B cell (primary cell): ENCODE results near the gene GK2. TPM values are rescaled to one million over a fixed set of nuclear protein-coding genes. Genes with fewer than 3 reads are reported as not detected.

ENCODE experiments used
- ATAC-seq: fragments of 200-7000 bp; cut with Tn5 transposase; one replicate; pipeline ENCODE4 v1.10.0; 2021; ENCODE audit warnings: low read depth, mild to moderate bottlenecking, moderate number of reproducible peaks, moderate library complexity
- CTCF ChIA-PET: fragments of 350-600 bp; sonication (Branson Sonifier 250); formaldehyde crosslinking; loops from one replicate; lab custom pipeline; 2021; ENCODE audit warnings: antibody characterized with exemption, inconsistent platforms; lab: Charles Lee
- POLR2A ChIA-PET: fragments of 350-600 bp; sonication (Branson Sonifier 250); formaldehyde crosslinking; loops from one replicate; lab custom pipeline; 2021; ENCODE audit warnings: antibody characterized with exemption; lab: Charles Lee
- DNase-seq: peaks from one replicate; pipeline ENCODE4 v3.0.0; 2013
- H2AFZ ChIP-seq: 2 replicates; pipeline ENCODE4 v1.6.1; 2012; ENCODE audit warnings: mild to moderate bottlenecking, low read depth, low read length; ENCODE audit not compliant: insufficient read depth, poor library complexity, severe bottlenecking
- H3K27ac ChIP-seq, 2 donors: 1 replicate in 1 of 2; 2 replicates in 1 of 2; pipeline ENCODE4 v1.5.1; 2012 to 2013; ENCODE audit warnings: low read length in 2 of 2, mild to moderate bottlenecking in 2 of 2, moderate library complexity in 1 of 2
- H3K27me3 ChIP-seq, 4 experiments: fragments of 200-600 bp in 1 of 4; sonication (generic) in 1 of 4; replicated peaks in 1 of 4; 1 replicate in 2 of 4; 2 replicates in 2 of 4; pipeline versions ENCODE4 v1.6.1 to v1.7.0; 2013 to 2016; ENCODE audit warnings: low read length in 3 of 4, mild to moderate bottlenecking in 2 of 4, mixed read lengths in 1 of 4, moderate library complexity in 1 of 4; ENCODE audit not compliant: insufficient read depth in 4 of 4, control insufficient read depth in 3 of 4; ENCODE audit errors: control extremely low read depth in 1 of 4
- H3K36me3 ChIP-seq, 2 experiments: replicated peaks in 1 of 2; 1 replicate in 1 of 2; 2 replicates in 1 of 2; pipeline versions ENCODE4 v1.6.1 to v1.7.1; 2013; ENCODE audit warnings: low read length in 1 of 2; ENCODE audit not compliant: insufficient read depth in 2 of 2, control insufficient read depth in 1 of 2; ENCODE audit errors: control extremely low read depth in 1 of 2, extremely low read depth in 1 of 2
- H3K4me1 ChIP-seq, 2 donors: fragments of 200-600 bp in 1 of 2; sonication (generic) in 1 of 2; 1 replicate in 1 of 2; 2 replicates in 1 of 2; pipeline versions ENCODE4 v1.5.1 to v1.6.1; 2013 to 2017; ENCODE audit warnings: low read length in 2 of 2; ENCODE audit not compliant: control insufficient read depth in 2 of 2, insufficient read depth in 2 of 2
- H3K4me2 ChIP-seq: replicated peaks from 2 replicates; pipeline ENCODE3; 2012; ENCODE audit warnings: mild to moderate bottlenecking, low read depth, low read length; ENCODE audit not compliant: poor library complexity, severe bottlenecking
- H3K4me3 ChIP-seq, 5 experiments: fragments of 200-600 bp in 1 of 5; sonication (generic) in 1 of 5; 1 replicate in 3 of 5; 2 replicates in 2 of 5; pipeline versions ENCODE4 v1.5.1 to v1.7.0; 2011 to 2016; ENCODE audit warnings: low read length in 4 of 5, mild to moderate bottlenecking in 4 of 5, low read depth in 2 of 5, control low read depth in 1 of 5, moderate library complexity in 1 of 5; ENCODE audit not compliant: insufficient read depth in 1 of 5; ENCODE audit errors: control extremely low read depth in 1 of 5, extremely low read depth in 1 of 5
- H3K79me2 ChIP-seq: fragments of 200-600 bp; sonication (generic); one replicate; pipeline ENCODE4 v1.6.0; 2016; ENCODE audit warnings: low read length; ENCODE audit not compliant: control insufficient read depth, insufficient read depth
- H3K9ac ChIP-seq: fragments of 200-600 bp; sonication (generic); 2 replicates; pipeline ENCODE4 v1.6.1; 2017; ENCODE audit warnings: mild to moderate bottlenecking, low read length, moderate library complexity
- H3K9me3 ChIP-seq, 3 donors: one replicate each; pipeline versions ENCODE4 v1.6.1 to v1.7.1; 2013; ENCODE audit warnings: low read length in 2 of 3; ENCODE audit not compliant: control insufficient read depth in 2 of 3, insufficient read depth in 1 of 3; ENCODE audit errors: control extremely low read depth in 1 of 3
- H4K20me1 ChIP-seq: 2 replicates; pipeline ENCODE4 v1.6.0; 2012; ENCODE audit warnings: mild to moderate bottlenecking, low read length; ENCODE audit not compliant: insufficient read depth, control insufficient read depth, poor library complexity, severe bottlenecking
- H3K27ac Mint-ChIP-seq: one replicate; pipeline ENCODE4 v1.8.0; 2021; ENCODE audit warnings: mixed read lengths
- H3K27me3 Mint-ChIP-seq: one replicate; pipeline ENCODE4 v1.8.0; 2021; ENCODE audit warnings: mixed read lengths
- H3K4me1 Mint-ChIP-seq: one replicate; pipeline ENCODE4 v1.8.0; 2021; ENCODE audit warnings: mixed read lengths
- H3K4me3 Mint-ChIP-seq: one replicate; pipeline ENCODE4 v1.8.0; 2021; ENCODE audit warnings: mixed read lengths
- H3K9me3 Mint-ChIP-seq: one replicate; pipeline ENCODE4 v1.8.0; 2022; ENCODE audit warnings: mixed read lengths; ENCODE audit not compliant: insufficient read depth
- CTCF ChIP-seq: fragments of 200-600 bp; IDR thresholded peaks from one replicate; pipeline ENCODE4 v1.8.0; 2022; ENCODE audit warnings: antibody characterized with exemption, mild to moderate bottlenecking
- EZH2 ChIP-seq: IDR thresholded peaks from 2 replicates; pipeline ENCODE4 v1.6.1; 2012; ENCODE audit warnings: borderline replicate concordance, low read depth, mild to moderate bottlenecking, moderate library complexity, low read length; ENCODE audit not compliant: insufficient read depth, poor library complexity, severe bottlenecking
- WGBS: methylation state at CpG from one replicate; pipeline ENCODE4 v1.1.5; 2013; ENCODE audit warnings: missing lambda C conversion rate; ENCODE audit not compliant: insufficient coverage; 5-methylcytosine and 5-hydroxymethylcytosine counted together
- intact Hi-C: fragments of 100-400 bp; cut with micrococcal nuclease; formaldehyde crosslinking; loops from one replicate; pipeline ENCODE4 v1.10.0; 2022
- polyA plus RNA-seq: library from polyadenylated mRNA; depleted of rRNA; stranded (reverse); fragments of >200 nt; gene quantifications from 2 replicates; pipeline ENCODE4 v1.2.3, GENCODE V29; 2012
- total RNA-seq, 2 donors: library from RNA; stranded (reverse); fragments of 120-200 nt in 1 of 2; gene quantifications; 1 replicate in 1 of 2; 2 replicates in 1 of 2; pipeline versions ENCODE4 v1.2.3 to v1.2.4, GENCODE V29; 2013 to 2022

Gene GK2
- total and polyA plus RNA-seq, 2 donors (not counting 1 experiment from before 2014, with no cell fraction given): not detected

- H3K27ac Mint-ChIP-seq: no peak overlapping the region
- no peak overlapping the region for H3K9ac ChIP-seq
- H3K79me2 ChIP-seq: no peaks in the 10 kb centered on the region
- no peak for ATAC-seq
- H3K27me3 Mint-ChIP-seq: no peaks in the 10 kb centered on the region
- no peak for DNase-seq
- no peak for TF ChIP-seq EZH2
- no peak for TF ChIP-seq CTCF
- H3K4me3 ChIP-seq: no peak overlapping the region
- no peak overlapping the region for H3K4me3 Mint-ChIP-seq
- H2AFZ ChIP-seq: no peak overlapping the region
- no peaks in the 10 kb centered on the region for H3K9me3 Mint-ChIP-seq
- H3K36me3 ChIP-seq: no peaks in the 10 kb centered on the region
- no peaks in the 10 kb centered on the region for H3K9me3 ChIP-seq
- H3K4me1 ChIP-seq: no peaks in the 10 kb centered on the region
- no peaks in the 10 kb centered on the region for H3K27me3 ChIP-seq
- H3K4me1 Mint-ChIP-seq: no peaks in the 10 kb centered on the region
- ChIA-PET POLR2A (no interaction called here), CTCF (no interaction called here)
- intact Hi-C loops: no loop called here
- H3K27ac ChIP-seq: no peak overlapping the region
- no peak overlapping the region for H3K4me2 ChIP-seq
- no peaks in the 10 kb centered on the region for H4K20me1 ChIP-seq
These were observed 48.0 kb downstream of the GK2 start for GRCh38 chr4:79360006-79360405.

GRCh38 chr4:79358438-79358837 lies 49.6 kb downstream of the GK2 start:
- ChIA-PET CTCF (no interaction called here), POLR2A (no interaction called here)
- ATAC-seq: no peak

More at GRCh38 chr4:79358438-79358837, 49.6 kb downstream of the GK2 start:
- Histone ChIP-seq H2AFZ (no peak overlapping the region), H3K79me2 (no peaks in the 10 kb centered on the region), H3K4me3 (no peak overlapping the region), H3K9ac (no peak overlapping the region), H3K36me3 (no peaks in the 10 kb centered on the region), H3K27me3 (no peaks in the 10 kb centered on the region), H3K27ac (no peak overlapping the region), H4K20me1 (no peaks in the 10 kb centered on the region), H3K9me3 (no peaks in the 10 kb centered on the region), H3K4me1 (no peaks in the 10 kb centered on the region), H3K4me2 (no peak overlapping the region)
- Mint-ChIP-seq H3K9me3 (no peaks in the 10 kb centered on the region), H3K4me3 (no peak overlapping the region), H3K4me1 (no peaks in the 10 kb centered on the region), H3K27ac (no peak overlapping the region), H3K27me3 (no peaks in the 10 kb centered on the region)
- TF ChIP-seq EZH2: no peak
- no peak for DNase-seq
- intact Hi-C loops: no loop called here
- WGBS: no CpG with 5 or more reads among the region's 1 CpG
